H1 (cell line): ENCODE results near the gene CFAP97. TPM values are rescaled to one million over a fixed set of nuclear protein-coding genes. Genes with fewer than 3 reads are reported as not detected.

Experiments used
- CTCF ChIA-PET: fragments of 300-600 bp; sonication (Branson Sonifier 250); formaldehyde crosslinking; loops from one replicate; lab custom pipeline; 2021; ENCODE audit not compliant: partially characterized antibody; lab: Charles Lee
- POLR2A ChIA-PET: fragments of 300-600 bp; sonication (Branson Sonifier 250); formaldehyde crosslinking; loops from one replicate; lab custom pipeline; 2021; ENCODE audit warnings: inconsistent platforms; ENCODE audit not compliant: partially characterized antibody; lab: Charles Lee
- DNase-seq, 2 experiments: peaks; one replicate each; pipeline versions ENCODE4 v3.0.0 to v3.0.0-alpha.2; 2010 to 2022; ENCODE audit warnings: low spot score in 2 of 2, low read depth in 1 of 2, mixed read lengths in 1 of 2
- FAIRE-seq: peaks from 2 replicates; lab custom pipeline; 2011; peaks lifted over from hg19 to GRCh38; lab: Jason Lieb, UNC
- H2AFZ ChIP-seq: 2 replicates; pipeline ENCODE4 v1.8.1; 2012; ENCODE audit warnings: low read length, inconsistent platforms
- H2AK5ac ChIP-seq: 2 replicates; pipeline ENCODE4 v1.6.1; 2013; ENCODE audit warnings: low read depth, low read length
- H2BK120ac ChIP-seq: replicated peaks from 2 replicates; pipeline ENCODE3; 2013; ENCODE audit warnings: low read depth, low read length, inconsistent platforms
- H2BK12ac ChIP-seq: 2 replicates; pipeline ENCODE4 v1.6.1; 2013; ENCODE audit warnings: low read depth, low read length
- H2BK15ac ChIP-seq: 2 replicates; pipeline ENCODE4 v1.6.1; 2013; ENCODE audit warnings: low read length
- H2BK20ac ChIP-seq: 2 replicates; pipeline ENCODE4 v1.6.1; 2013; ENCODE audit warnings: low read length
- H2BK5ac ChIP-seq: 2 replicates; pipeline ENCODE4 v1.6.1; 2013; ENCODE audit warnings: low read depth, low read length
- H3K14ac ChIP-seq: 2 replicates; pipeline ENCODE4 v1.6.1; 2013; ENCODE audit warnings: inconsistent platforms; ENCODE audit not compliant: insufficient read length
- H3K18ac ChIP-seq: 2 replicates; pipeline ENCODE4 v1.6.1; 2013; ENCODE audit warnings: low read length; ENCODE audit errors: extremely low read depth
- H3K23ac ChIP-seq: 2 replicates; pipeline ENCODE4 v1.6.1; 2013; ENCODE audit warnings: inconsistent platforms; ENCODE audit not compliant: insufficient read length
- H3K23me2 ChIP-seq: 2 replicates; pipeline ENCODE4 v1.6.1; 2013; ENCODE audit warnings: low read depth, low read length
- H3K27ac ChIP-seq: 2 replicates; pipeline ENCODE4 v1.6.1; 2011; ENCODE audit warnings: low read depth, low read length, inconsistent platforms
- H3K27me3 ChIP-seq, 4 experiments: replicated peaks in 1 of 4; 1 replicate in 1 of 4; 2 replicates in 3 of 4; pipeline versions ENCODE4 v1.6.1 to v1.8.1; 2011 to 2013; ENCODE audit warnings: low read length in 3 of 4, mild to moderate bottlenecking in 3 of 4, inconsistent platforms in 2 of 4, mixed read lengths in 2 of 4, moderate library complexity in 1 of 4; ENCODE audit not compliant: control insufficient read depth in 3 of 4, insufficient read depth in 3 of 4; ENCODE audit errors: extremely low read depth in 1 of 4
- H3K36me3 ChIP-seq, 4 experiments: 2 replicates each; pipeline versions ENCODE4 v1.6.1 to v1.8.1; 2011 to 2013; ENCODE audit warnings: mild to moderate bottlenecking in 4 of 4, low read length in 3 of 4, moderate library complexity in 2 of 4, control low read depth in 1 of 4, inconsistent platforms in 1 of 4; ENCODE audit not compliant: insufficient read depth in 4 of 4, control insufficient read depth in 2 of 4
- H3K4ac ChIP-seq: replicated peaks from 2 replicates; pipeline ENCODE3; 2013; ENCODE audit warnings: low read length, low read depth, mixed read lengths, inconsistent platforms; ENCODE audit not compliant: insufficient read length
- H3K4me1 ChIP-seq, 4 experiments: replicated peaks in 1 of 4; 1 replicate in 1 of 4; 2 replicates in 3 of 4; pipeline versions ENCODE4 v1.6.1 to v1.8.1; 2011 to 2013; ENCODE audit warnings: low read length in 3 of 4, inconsistent platforms in 2 of 4, mixed read lengths in 1 of 4; ENCODE audit not compliant: insufficient read depth in 4 of 4, control insufficient read depth in 3 of 4
- H3K4me2 ChIP-seq, 2 experiments: 2 replicates each; pipeline versions ENCODE4 v1.6.1 to v1.8.1; 2011 to 2013; ENCODE audit warnings: low read depth in 2 of 2, low read length in 2 of 2, control low read depth in 1 of 2, inconsistent platforms in 1 of 2, mild to moderate bottlenecking in 1 of 2; ENCODE audit not compliant: insufficient read depth in 1 of 2
- H3K4me3 ChIP-seq, 4 experiments: fragments of 200-600, 300-600 bp in 1 of 4; sonication (generic), shearing (Covaris generic), sonication (Bioruptor Twin) in 1 of 4; 2 replicates each; pipeline versions ENCODE4 v1.5.1 to v1.8.1; 2011 to 2016; ENCODE audit warnings: low read length in 4 of 4, low read depth in 3 of 4, control low read depth in 2 of 4, inconsistent platforms in 2 of 4, mild to moderate bottlenecking in 2 of 4, mixed read lengths in 1 of 4, moderate library complexity in 1 of 4; ENCODE audit not compliant: insufficient read depth in 2 of 4; ENCODE audit errors: extremely low read depth in 1 of 4
- H3K56ac ChIP-seq: replicated peaks from 2 replicates; pipeline ENCODE3; 2013; ENCODE audit warnings: low read depth, mild to moderate bottlenecking, mixed read lengths, low read length, inconsistent platforms; ENCODE audit not compliant: insufficient read length
- H3K79me1 ChIP-seq: 2 replicates; pipeline ENCODE4 v1.6.1; 2013; ENCODE audit warnings: low read depth, low read length, control low read depth
- H3K79me2 ChIP-seq, 2 experiments: 2 replicates each; pipeline versions ENCODE4 v1.6.1 to v1.8.1; 2012 to 2013; ENCODE audit warnings: low read length in 2 of 2, mild to moderate bottlenecking in 2 of 2, inconsistent platforms in 1 of 2; ENCODE audit not compliant: insufficient read depth in 2 of 2, control insufficient read depth in 1 of 2
- H3K9ac ChIP-seq, 4 experiments: replicated peaks in 1 of 4; 1 replicate in 1 of 4; 2 replicates in 3 of 4; pipeline versions ENCODE4 v1.6.1 to v1.8.1; 2011 to 2013; ENCODE audit warnings: low read depth in 3 of 4, low read length in 3 of 4, control low read depth in 2 of 4, mild to moderate bottlenecking in 2 of 4, moderate library complexity in 2 of 4, inconsistent platforms in 1 of 4; ENCODE audit errors: extremely low read depth in 1 of 4
- H3K9me3 ChIP-seq, 2 experiments: 2 replicates each; pipeline versions ENCODE4 v1.6.1 to v1.8.1; 2012 to 2013; ENCODE audit warnings: mild to moderate bottlenecking in 2 of 2, moderate library complexity in 2 of 2, control low read depth in 1 of 2, inconsistent platforms in 1 of 2, low read depth in 1 of 2, low read length in 1 of 2, mixed read lengths in 1 of 2; ENCODE audit not compliant: insufficient read depth in 2 of 2
- H4K20me1 ChIP-seq, 2 experiments: replicated peaks in 1 of 2; 2 replicates each; pipeline versions ENCODE3 to v1.8.1; 2011 to 2013; ENCODE audit warnings: inconsistent platforms in 2 of 2, low read length in 2 of 2, mild to moderate bottlenecking in 1 of 2; ENCODE audit not compliant: insufficient read depth in 2 of 2, control insufficient read depth in 1 of 2
- H4K5ac ChIP-seq: 2 replicates; pipeline ENCODE4 v1.6.1; 2013; ENCODE audit warnings: low read length, low read depth, mixed read lengths, inconsistent platforms; ENCODE audit not compliant: insufficient read length
- H4K8ac ChIP-seq: 2 replicates; pipeline ENCODE4 v1.8.0; 2013; ENCODE audit warnings: mild to moderate bottlenecking, moderate library complexity, low read length, inconsistent platforms; ENCODE audit not compliant: insufficient read depth; ENCODE audit errors: extremely low read depth
- H4K91ac ChIP-seq: replicated peaks from 2 replicates; pipeline ENCODE3; 2013; ENCODE audit warnings: low read length, mixed read lengths, inconsistent platforms; ENCODE audit not compliant: insufficient read length
- CBX5 ChIP-seq: fragments of 300-800, 300-1000 bp; sonication (generic); IDR thresholded peaks from 2 replicates; pipeline ENCODE4 v1.7.1; 2016; ENCODE audit warnings: antibody characterized with exemption, low read length, low read depth
- HDAC6 ChIP-seq: IDR thresholded peaks from one replicate; pipeline ENCODE4 v1.7.1; 2012; ENCODE audit warnings: low read depth, mild to moderate bottlenecking, inconsistent platforms, low read length, moderate library complexity
- RFX5 ChIP-seq: IDR thresholded peaks from 2 replicates; pipeline ENCODE4 v1.6.1; 2011; ENCODE audit warnings: low read depth, low read length, improper control_type of control experiment, borderline replicate concordance
- YY1 ChIP-seq: IDR thresholded peaks from 2 replicates; pipeline ENCODE4 v1.6.1; 2011; ENCODE audit warnings: low read depth, mild to moderate bottlenecking, low read length
- ZNF274 ChIP-seq: IDR thresholded peaks from 2 replicates; pipeline ENCODE4 v1.7.0; 2012; ENCODE audit warnings: low read length, borderline replicate concordance; ENCODE audit errors: extremely low read depth
- WGBS, 2 experiments: shearing (Covaris generic) in 1 of 2; methylation state at CpG; one replicate each; pipeline versions ENCODE4 v1.1.6 to v1.1.7; 2013 to 2015; ENCODE audit warnings: low lambda C conversion rate in 2 of 2, mixed read lengths in 2 of 2, inconsistent platforms in 1 of 2, low coverage in 1 of 2, missing lambda C conversion rate in 1 of 2; ENCODE audit not compliant: insufficient replicate concordance in 2 of 2, insufficient coverage in 1 of 2, insufficient read length in 1 of 2; ENCODE audit errors: extremely low coverage in 1 of 2, missing lambda C conversion rate in 1 of 2; 5-methylcytosine and 5-hydroxymethylcytosine counted together
- polyA plus RNA-seq, 7 experiments: library from polyadenylated mRNA; depleted of rRNA in 3 of 7; stranded (reverse) in 5 of 7; unstranded in 2 of 7; fragments of >200 nt in 5 of 7; fragments of 200-250 nt in 2 of 7; gene quantifications; 1 replicate in 5 of 7; 2 replicates in 1 of 7; 4 replicates in 1 of 7; pipeline versions ENCODE4 v1.2.1 to v1.2.3, GENCODE V29; 2011 to 2013; ENCODE audit warnings: missing spikeins in 2 of 7, mixed read lengths in 2 of 7
- total RNA-seq: library from RNA; stranded (reverse); fragmentation: NEBNext Ultra II Directional; extraction: Animal tissue kit (Norgen Biotek cat#: 25700); gene quantifications from 2 replicates; pipeline ENCODE4 v1.2.1, GENCODE V29; 2021

Gene CFAP97
- total and polyA plus RNA-seq, 2 of the 8 experiments (the other 6 are each of a cell fraction or from before 2014, with no cell fraction given) = 9.2 to 40.4 TPM

GRCh38 chr4:185238750-185239149 lies 35.0 kb upstream of the CFAP97 start:
- Histone ChIP-seq H2BK15ac (no peak overlapping the region), H3K27ac (no peak overlapping the region), H3K79me1 (peaks cover 2% of the 10 kb centered on the region; the same call in 1 of the 2 replicates), H2AK5ac (no peak overlapping the region), H2BK12ac (no peak overlapping the region), H3K4me2 (no peak overlapping the region), H3K4me3 (no peak overlapping the region), H4K8ac (no peak overlapping the region), H3K36me3 (peaks cover 0 to 5% (median 0%) of the 10 kb centered on the region in 4 experiments; a peak in 3 of 8 replicates), H3K79me2 (peaks cover 0 to 14% of the 10 kb centered on the region in 2 experiments; a peak in 2 of 4 replicates), H3K9ac (no peak overlapping the region), H3K14ac (no peak overlapping the region), H2BK120ac (no peak overlapping the region), H4K91ac (no peak overlapping the region), H2AFZ (no peak overlapping the region), H3K4me1 (no peaks in the 10 kb centered on the region), H3K56ac (no peak overlapping the region), H2BK20ac (no peak overlapping the region), H4K20me1 (peaks cover 0 to 3% of the 10 kb centered on the region in 2 experiments), H3K27me3 (no peaks in the 10 kb centered on the region), H2BK5ac (no peak overlapping the region), H4K5ac (no peak overlapping the region), H3K4ac (no peak overlapping the region), H3K9me3 (peaks cover 11 to 23% of the 10 kb centered on the region in 2 experiments; a peak in 2 of 4 replicates), H3K18ac (no peak overlapping the region), H3K23me2 (no peaks in the 10 kb centered on the region), H3K23ac (no peak overlapping the region)
- FAIRE-seq (no peak), DNase-seq (no peak)
- POLR2A ChIA-PET = no interaction called here
- WGBS, 2 experiments = 92% methylated on average over 4 of the region's 4 CpGs; no CpG with 5 or more reads in 1 of the 2 experiments
- CTCF ChIA-PET = interaction anchor here (0.5 to 1.5 kb wide), 2 partner anchors 12 to 65 kb away, joined by 3 read pairs; no protein-coding TSS in a partner anchor
- no peak for TF ChIP-seq YY1
- no peak for TF ChIP-seq ZNF274
- TF ChIP-seq RFX5 = no peak
- TF ChIP-seq HDAC6 = no peak
- no peak for TF ChIP-seq CBX5
